Measurements from ENCODE around the gene TACSTD2. TPM values are rescaled to one million over a fixed set of nuclear protein-coding genes. Genes with fewer than 3 reads are reported as not detected.
A peak's percentile ranks its signal among the peaks of the same experiment; 100 is the strongest.
"Not testable (repeated sequence)": the region's sequence is repeated elsewhere in the genome, so short reads cannot be mapped to it uniquely, and the experiment has no call there.

TACSTD2 gene
- total and polyA plus RNA-seq, 8 donors = 33.6 to 170 (median 50.5) TPM

- WGBS, 2 donors = 71 to 77% methylated on average over 6 of the region's 6 CpGs
- Histone ChIP-seq H3K36me3 (no peaks in the 10 kb centered on the region), H3K9me3 (no peaks in the 10 kb centered on the region), H3K27me3 (no peaks in the 10 kb centered on the region), H3K27ac (no peak overlapping the region), H3K4me3 (no peak overlapping the region), H3K4me1 (peaks cover 0 to 2% (median 0%) of the 10 kb centered on the region in 3 donors)
- no peak for ATAC-seq
- intact Hi-C loops (cut with DNase I) = no loop called here
- TF ChIP-seq CTCF (IDR thresholded peaks at IDR 0.05) = no peak
- DNase-seq = no peak
- FAIRE-seq = no peak
Measured at GRCh38 chr1:58561633-58562032, 15.4 kb downstream of the TACSTD2 start.

- no peak for FAIRE-seq
Measured at GRCh38 chr1:58555393-58555792, 21.7 kb downstream of the TACSTD2 start.

GRCh38 chr1:58551186-58552140 is 25.6 kb downstream of the TACSTD2 start:
- no peak overlapping the region for H3K4me3 ChIP-seq
- ATAC-seq (no peak), DNase-seq (no peak), FAIRE-seq (no peak)
- no peaks in the 10 kb centered on the region for H3K27me3 ChIP-seq
- WGBS, 2 donors = 53 to 59% methylated on average over 9 of the region's 9 CpGs
- H3K4me1 ChIP-seq = peaks cover 8 to 14% (median 14%) of the 10 kb centered on the region in 3 donors
- intact Hi-C loops (cut with DNase I) = no loop called here
- H3K9me3 ChIP-seq = no peaks in the 10 kb centered on the region
- no peak overlapping the region for H3K27ac ChIP-seq
- TF ChIP-seq CTCF (IDR thresholded peaks at IDR 0.05) = no peak
- no peaks in the 10 kb centered on the region for H3K36me3 ChIP-seq

More at GRCh38 chr1:58555393-58555792, 21.7 kb downstream of the TACSTD2 start:
- Histone ChIP-seq H3K27me3 (no peaks in the 10 kb centered on the region), H3K4me1 (peaks cover 0 to 2% (median 0%) of the 10 kb centered on the region in 3 donors), H3K4me3 (no peak overlapping the region), H3K36me3 (no peaks in the 10 kb centered on the region), H3K9me3 (no peaks in the 10 kb centered on the region), H3K27ac (no peak overlapping the region)
- DNase-seq (no peak), ATAC-seq (no peak)
- intact Hi-C loops (cut with DNase I) = no loop called here
- TF ChIP-seq CTCF (IDR thresholded peaks at IDR 0.05) = no peak
- whole genome bisulfite sequencing, 2 donors = 70 to 84% methylated on average over 1 of the region's 1 CpG

- ATAC-seq; DNase-seq; H3K9me3 ChIP-seq; H3K27me3 ChIP-seq; intact Hi-C loops (cut with DNase I); H3K36me3 ChIP-seq; H3K4me3 ChIP-seq; FAIRE-seq: not testable (repeated sequence)
- WGBS, 2 donors = 10 to 12% methylated on average over 6 of the region's 6 CpGs
- Histone ChIP-seq H3K4me1 (peaks cover 15 to 23% (median 22%) of the 10 kb centered on the region in 3 donors), H3K27ac (peak overlapping the region in 2 of 4 donors; percentile 18 to 46)
Measured at GRCh38 chr1:58549291-58549690, 27.8 kb downstream of the TACSTD2 start.

- DNase-seq (no peak), ATAC-seq (no peak), FAIRE-seq (no peak)
- H3K4me3 ChIP-seq = no peak overlapping the region
- intact Hi-C loops (cut with DNase I) = no loop called here
- no peak for TF ChIP-seq CTCF (IDR thresholded peaks at IDR 0.05)
- no peaks in the 10 kb centered on the region for H3K36me3 ChIP-seq
- H3K27ac ChIP-seq = no peak overlapping the region
- H3K9me3 ChIP-seq = no peaks in the 10 kb centered on the region
- 69 to 71% methylated on average over 2 of the region's 2 CpGs for WGBS, 2 donors
- peaks cover 15 to 23% (median 22%) of the 10 kb centered on the region in 3 donors for H3K4me1 ChIP-seq
- no peaks in the 10 kb centered on the region for H3K27me3 ChIP-seq
Measured at GRCh38 chr1:58548371-58548770, 28.7 kb downstream of the TACSTD2 start.

All from pancreas (tissue), 10 donors.